ENCODE data around the gene MCM9.

DNA sequence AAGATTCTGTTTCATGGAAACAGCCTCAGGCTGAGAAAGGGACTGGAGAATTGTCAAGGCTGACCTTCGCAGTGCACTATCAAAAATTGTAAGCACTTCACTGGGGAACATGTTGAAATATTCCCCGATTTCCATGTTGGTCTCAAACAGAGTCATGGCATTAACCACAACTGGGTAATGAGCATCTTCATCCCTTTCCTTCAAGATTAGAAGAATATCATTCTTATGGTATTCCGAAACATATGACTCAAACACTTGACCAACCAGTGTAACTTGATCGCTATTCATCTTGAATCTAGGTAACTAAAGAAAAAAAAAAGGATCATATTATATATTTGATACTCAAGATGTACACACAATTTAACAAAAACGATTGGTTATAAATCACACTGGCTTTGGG is 3.5 kb downstream of the MCM9 start:
- TF ChIP-seq POLR2AphosphoS5 (IDR thresholded peaks at IDR 0.05) (no peak), POLR2A (IDR thresholded peaks at IDR 0.05) (no peak), EP300 (IDR thresholded peaks at IDR 0.05) (no peak)
- TF ChIP-seq, protein P1, sequence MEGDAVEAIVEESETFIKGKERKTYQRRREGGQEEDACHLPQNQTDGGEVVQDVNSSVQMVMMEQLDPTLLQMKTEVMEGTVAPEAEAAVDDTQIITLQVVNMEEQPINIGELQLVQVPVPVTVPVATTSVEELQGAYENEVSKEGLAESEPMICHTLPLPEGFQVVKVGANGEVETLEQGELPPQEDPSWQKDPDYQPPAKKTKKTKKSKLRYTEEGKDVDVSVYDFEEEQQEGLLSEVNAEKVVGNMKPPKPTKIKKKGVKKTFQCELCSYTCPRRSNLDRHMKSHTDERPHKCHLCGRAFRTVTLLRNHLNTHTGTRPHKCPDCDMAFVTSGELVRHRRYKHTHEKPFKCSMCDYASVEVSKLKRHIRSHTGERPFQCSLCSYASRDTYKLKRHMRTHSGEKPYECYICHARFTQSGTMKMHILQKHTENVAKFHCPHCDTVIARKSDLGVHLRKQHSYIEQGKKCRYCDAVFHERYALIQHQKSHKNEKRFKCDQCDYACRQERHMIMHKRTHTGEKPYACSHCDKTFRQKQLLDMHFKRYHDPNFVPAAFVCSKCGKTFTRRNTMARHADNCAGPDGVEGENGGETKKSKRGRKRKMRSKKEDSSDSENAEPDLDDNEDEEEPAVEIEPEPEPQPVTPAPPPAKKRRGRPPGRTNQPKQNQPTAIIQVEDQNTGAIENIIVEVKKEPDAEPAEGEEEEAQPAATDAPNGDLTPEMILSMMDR (IDR thresholded peaks at IDR 0.05): no peak
